GM12801 (cell line): ENCODE data around the gene CITED4.

Experiments
- TF ChIP-seq, protein P1 (sequence below): IDR thresholded peaks from one replicate; pipeline ENCODE4 v1.5.1; 2011; ENCODE audit warnings: control low read depth; ENCODE audit not compliant: insufficient read length; ENCODE audit errors: extremely low read depth

The CITED4 gene

DNA sequence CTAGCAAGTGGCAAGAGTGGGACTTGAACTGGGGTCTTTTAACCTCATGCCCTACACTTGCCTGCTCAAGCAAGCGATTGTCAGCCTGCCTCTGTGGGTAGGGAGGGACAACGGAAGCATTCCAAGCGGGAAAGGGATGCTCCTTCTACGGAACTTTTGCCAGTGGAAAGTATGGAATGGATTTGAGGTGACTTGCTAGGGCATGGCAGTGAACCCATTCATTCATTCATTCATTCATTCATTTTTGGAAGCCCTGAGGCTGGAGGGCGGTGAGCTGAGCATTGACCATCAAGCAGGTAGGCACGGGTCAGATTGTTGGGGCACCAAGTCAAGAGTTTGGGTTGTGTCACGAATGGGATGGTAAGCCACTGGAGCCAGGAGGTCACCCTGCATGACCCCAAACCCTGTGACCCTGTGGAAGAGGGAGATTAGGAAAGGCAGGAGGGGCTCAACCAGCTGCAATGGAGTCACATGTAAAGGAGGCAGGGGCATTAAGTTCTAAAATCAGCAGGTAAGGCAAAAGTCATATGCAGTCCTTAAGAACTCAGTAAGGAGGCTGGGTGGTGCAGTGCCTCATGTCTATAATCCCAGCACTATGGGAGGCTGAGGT lies 11.8 kb upstream of the CITED4 start:
- TF ChIP-seq, protein P1, sequence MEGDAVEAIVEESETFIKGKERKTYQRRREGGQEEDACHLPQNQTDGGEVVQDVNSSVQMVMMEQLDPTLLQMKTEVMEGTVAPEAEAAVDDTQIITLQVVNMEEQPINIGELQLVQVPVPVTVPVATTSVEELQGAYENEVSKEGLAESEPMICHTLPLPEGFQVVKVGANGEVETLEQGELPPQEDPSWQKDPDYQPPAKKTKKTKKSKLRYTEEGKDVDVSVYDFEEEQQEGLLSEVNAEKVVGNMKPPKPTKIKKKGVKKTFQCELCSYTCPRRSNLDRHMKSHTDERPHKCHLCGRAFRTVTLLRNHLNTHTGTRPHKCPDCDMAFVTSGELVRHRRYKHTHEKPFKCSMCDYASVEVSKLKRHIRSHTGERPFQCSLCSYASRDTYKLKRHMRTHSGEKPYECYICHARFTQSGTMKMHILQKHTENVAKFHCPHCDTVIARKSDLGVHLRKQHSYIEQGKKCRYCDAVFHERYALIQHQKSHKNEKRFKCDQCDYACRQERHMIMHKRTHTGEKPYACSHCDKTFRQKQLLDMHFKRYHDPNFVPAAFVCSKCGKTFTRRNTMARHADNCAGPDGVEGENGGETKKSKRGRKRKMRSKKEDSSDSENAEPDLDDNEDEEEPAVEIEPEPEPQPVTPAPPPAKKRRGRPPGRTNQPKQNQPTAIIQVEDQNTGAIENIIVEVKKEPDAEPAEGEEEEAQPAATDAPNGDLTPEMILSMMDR: no peak

DNA sequence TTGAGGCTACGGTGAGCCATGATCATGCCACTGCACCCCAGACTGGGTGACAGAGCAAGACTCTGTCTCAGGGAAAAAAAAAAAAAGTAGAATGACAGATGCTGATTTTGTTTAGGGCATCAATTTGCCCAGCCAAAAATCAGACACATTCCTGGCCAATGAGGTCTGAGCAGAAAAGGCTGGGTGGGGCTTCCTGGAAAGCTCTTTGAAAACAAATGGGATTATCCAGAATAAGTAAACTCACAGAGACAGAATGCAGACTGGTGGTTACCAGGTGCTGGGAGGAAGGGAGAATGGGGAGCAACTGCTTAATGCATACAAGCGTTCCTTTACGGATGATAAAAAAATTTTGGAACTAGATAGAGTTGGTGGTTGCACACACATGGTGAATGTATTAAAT lies 10.1 kb upstream of the CITED4 start:
- TF ChIP-seq, protein P1: no peak

DNA sequence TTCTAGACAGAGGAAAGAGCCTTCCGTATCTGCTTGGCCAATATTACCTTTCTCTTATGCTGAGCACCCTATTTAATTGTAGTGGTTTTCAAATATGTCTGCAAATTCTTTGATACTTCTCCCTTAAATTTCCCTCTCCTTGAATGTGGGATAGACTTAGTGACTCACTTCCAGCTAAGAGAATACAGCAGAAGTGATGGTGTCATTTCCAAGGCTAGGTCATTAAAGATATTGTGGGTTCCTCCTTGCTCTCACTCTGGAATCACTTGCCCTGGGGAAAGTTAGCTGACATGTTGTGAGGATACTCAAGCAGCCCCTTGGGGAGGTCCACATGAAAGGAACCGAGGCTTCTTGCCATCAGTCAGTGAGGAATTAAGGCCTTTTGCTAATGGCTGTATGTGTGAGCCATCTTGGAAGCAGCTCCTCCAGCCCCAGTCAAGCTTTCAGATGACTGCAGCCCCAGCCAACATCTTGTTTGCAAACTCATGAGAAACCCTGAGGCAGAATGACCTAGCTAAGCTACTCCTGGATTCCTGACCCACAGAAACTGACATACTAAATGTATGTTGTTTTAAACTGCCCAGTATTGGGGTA lies 8.1 kb upstream of the CITED4 start:
- TF ChIP-seq, protein P1: no peak

DNA sequence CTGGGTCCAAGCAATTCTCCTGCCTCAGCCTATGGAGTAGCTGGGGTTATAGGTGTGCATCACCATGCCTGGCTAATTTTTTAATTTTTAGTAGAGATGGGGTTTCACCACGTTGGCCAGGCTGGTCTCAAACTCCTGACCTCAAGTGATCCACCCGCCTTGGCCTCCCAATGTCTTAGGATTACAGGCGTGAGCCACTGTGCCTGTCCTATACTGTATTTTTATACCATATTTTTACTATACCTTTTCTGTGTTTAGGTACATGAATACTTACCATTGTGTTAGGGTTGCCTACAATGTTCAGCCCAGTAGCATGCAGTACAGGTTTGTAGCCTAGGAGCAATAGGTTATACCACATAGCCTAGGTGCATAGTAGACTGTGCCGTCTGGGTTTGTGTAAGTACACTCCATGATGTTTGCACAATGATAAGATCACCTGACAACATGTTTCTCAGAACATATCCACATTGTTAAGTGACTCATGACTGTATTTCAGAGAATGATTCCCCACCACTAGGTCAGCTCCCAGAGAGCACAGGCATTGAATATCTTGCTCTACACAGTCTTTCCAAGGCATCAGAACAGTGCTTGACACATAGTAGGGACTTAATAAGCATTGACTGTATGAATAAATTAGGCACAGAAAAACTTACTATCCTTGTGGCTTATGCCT lies 6.0 kb upstream of the CITED4 start:
- TF ChIP-seq, protein P1: no peak

DNA sequence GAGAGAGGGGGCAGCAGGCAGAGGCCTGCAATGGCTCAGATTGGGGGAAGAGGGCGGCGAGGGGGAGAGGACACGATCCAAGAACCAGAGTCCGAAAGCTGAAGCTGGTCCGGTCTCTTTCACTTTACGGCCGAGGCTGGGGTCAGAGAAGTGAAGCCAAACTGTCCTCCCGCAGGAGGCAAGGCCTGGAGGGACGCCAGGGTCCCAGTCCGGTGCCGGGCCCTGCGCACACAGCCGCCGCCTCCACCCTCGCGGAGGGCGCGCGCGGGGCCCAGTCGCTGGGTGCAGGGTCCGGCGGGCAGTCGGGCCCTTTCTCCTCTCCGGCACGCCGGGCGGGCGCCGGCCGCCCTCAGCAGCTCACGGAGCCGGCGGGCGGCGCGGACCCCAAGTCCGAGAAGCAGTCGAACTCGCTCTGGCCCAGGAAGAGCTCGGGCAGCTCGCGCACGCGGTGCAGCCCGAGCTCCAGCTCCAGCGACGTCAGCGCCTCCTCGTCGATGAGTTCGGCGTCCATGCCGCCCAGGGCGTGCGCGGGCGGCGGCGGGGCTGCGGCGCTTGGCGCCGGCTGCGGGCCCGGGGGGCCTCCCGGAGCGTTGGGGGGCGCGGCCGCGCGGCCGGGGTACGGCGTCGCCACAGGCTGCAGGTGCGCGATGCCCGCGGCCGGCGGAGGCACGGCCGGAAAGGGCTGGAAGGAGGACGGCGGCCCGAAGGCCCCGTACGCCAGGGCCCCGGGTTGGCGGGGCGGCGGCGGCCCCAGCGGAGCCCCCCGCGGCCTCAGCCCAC lies 749 bp downstream of the CITED4 start:
- TF ChIP-seq, protein P1: no peak

DNA sequence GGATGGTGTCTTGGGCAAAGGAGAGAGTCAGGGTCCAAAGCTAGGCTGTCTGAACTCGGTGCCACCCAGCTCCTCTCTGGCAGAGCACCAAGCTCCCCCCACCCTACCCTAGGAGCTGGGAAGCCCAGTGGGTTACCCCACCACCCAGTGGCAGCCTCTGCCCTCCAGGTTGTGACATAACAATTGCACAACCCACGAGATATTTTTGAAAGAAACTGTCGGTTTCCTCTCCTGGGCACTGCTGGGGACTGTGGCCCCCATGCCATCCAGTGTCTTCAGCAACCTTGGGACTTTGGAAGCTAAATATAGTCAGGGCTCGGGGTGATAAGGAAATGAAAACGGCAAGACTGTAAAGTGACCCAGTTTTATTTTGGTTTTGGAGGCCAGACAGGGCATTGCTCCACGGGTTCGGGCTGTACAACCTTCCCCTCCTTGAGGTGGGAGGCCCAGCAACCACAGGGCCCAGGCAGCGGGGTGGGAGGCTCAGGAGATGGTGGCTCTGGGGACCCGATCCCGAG lies 1.4 kb downstream of the CITED4 start:
- TF ChIP-seq, protein P1: no peak

DNA sequence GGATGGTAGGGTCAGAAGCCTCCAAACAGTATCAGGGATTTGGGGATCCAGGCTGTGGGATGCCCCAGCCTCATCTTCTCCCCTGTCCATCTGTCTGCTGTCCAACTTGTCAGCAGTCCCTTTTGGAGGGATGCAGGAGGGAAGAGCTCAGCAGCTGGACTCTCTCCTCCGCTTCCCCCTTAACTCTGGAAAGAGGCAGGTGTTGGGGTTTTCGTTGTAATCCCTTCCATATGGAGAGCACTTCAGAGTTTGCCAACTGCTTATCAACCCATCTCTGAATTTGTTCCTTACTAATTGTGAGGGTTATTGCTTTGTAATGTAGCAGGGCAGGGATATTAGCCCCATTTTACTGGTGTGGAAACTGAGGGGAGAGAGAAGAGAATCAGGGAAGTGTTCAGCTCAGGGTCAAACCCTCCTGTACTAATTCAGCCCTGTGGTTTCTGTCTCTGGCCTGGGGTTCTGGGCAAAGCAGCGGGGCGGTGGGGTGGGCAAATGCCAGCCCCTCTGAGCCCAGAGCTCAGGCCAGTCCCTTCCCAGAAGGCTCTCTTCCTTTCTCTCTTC lies 3.2 kb downstream of the CITED4 start:
- TF ChIP-seq, protein P1: no peak
